Ovary (tissue), 9 donors: ENCODE results near the gene MTUS2. TPM values are rescaled to one million over a fixed set of nuclear protein-coding genes. Genes with fewer than 3 reads are reported as not detected.

Experiments
- DNase-seq, 5 donors: peaks; one replicate each; pipeline ENCODE4 v3.0.0-alpha.2; 2019 to 2020
- H3K27ac ChIP-seq, 2 donors: fragments of 200-600 bp; one replicate each; pipeline versions ENCODE4 v1.5.1 to v1.8.0; 2019 to 2022
- H3K27me3 ChIP-seq: fragments of 200-600 bp; one replicate; pipeline ENCODE4 v1.8.0; 2022
- H3K36me3 ChIP-seq: fragments of 200-600 bp; sonication (generic); one replicate; pipeline ENCODE4 v1.5.1; 2019
- H3K4me1 ChIP-seq: one replicate; pipeline ENCODE4 v1.8.1; 2013; ENCODE audit warnings: mild to moderate bottlenecking, moderate library complexity; ENCODE audit not compliant: insufficient read depth
- H3K4me3 ChIP-seq: fragments of 200-600 bp; sonication (generic); one replicate; pipeline ENCODE4 v1.5.1; 2017
- H3K9me3 ChIP-seq, 2 donors: fragments of 200-600 bp in 1 of 2; sonication (generic) in 1 of 2; one replicate each; pipeline versions ENCODE4 v1.5.1 to v1.8.1; 2013 to 2019; ENCODE audit warnings: mild to moderate bottlenecking in 1 of 2, moderate library complexity in 1 of 2
- CTCF ChIP-seq, 3 donors: fragments of 450-650 bp in 2 of 3; fragments of 200-600 bp in 1 of 3; IDR thresholded peaks; one replicate each; pipeline versions ENCODE4 v1.5.1 to v1.8.0; 2016 to 2022; ENCODE audit warnings: antibody characterized with exemption in 3 of 3, mild to moderate bottlenecking in 1 of 3
- EP300 ChIP-seq: sonication (generic); formaldehyde crosslinking; IDR thresholded peaks from one replicate; pipeline ENCODE4 v1.6.1; 2017; ENCODE audit warnings: antibody characterized with exemption
- POLR2A ChIP-seq: fragments of 450-650 bp; IDR thresholded peaks from one replicate; pipeline ENCODE4 v1.6.1; 2017; ENCODE audit warnings: antibody characterized with exemption, mild to moderate bottlenecking, moderate library complexity
- WGBS, 3 donors: extraction: QIAGEN DNeasy Blood & Tissue Kit in 1 of 3; methylation state at CpG; one replicate each; pipeline versions ENCODE4 v1.1.5 to v1.1.7; 2013 to 2017; 5-methylcytosine and 5-hydroxymethylcytosine counted together
- intact Hi-C, 4 donors: fragments of 100-400 bp; cut with DNase I; formaldehyde crosslinking; loops; one replicate each; pipeline versions ENCODE4 v1.11.0 to v1.15.1; 2022 to 2023
- polyA plus RNA-seq, 2 donors: library from polyadenylated mRNA; stranded (reverse); fragments of 200-250 nt in 1 of 2; fragments of 350-450 nt in 1 of 2; fragmentation: Illumina TruSeq in 1 of 2; extraction: RNeasy Lipid Tissue Mini Kit (QIAGEN cat#74804) in 1 of 2; gene quantifications; one replicate each; pipeline ENCODE4 v1.2.3, GENCODE V29; 2013 to 2014
- total RNA-seq, 7 donors: library from RNA; depleted of rRNA in 2 of 7; stranded (reverse); fragments of >200 nt in 2 of 7; fragmentation: NEBNext Ultra II Directional in 3 of 7; extraction: Animal tissue kit (Norgen Biotek cat#: 25700) in 3 of 7; gene quantifications; one replicate each; pipeline versions ENCODE4 v1.1.0 to v1.2.4, GENCODE V29; 2016 to 2023
- donor health status: DM: no; HTN: no; CAD: no; lungs with moderate emphysema.
- donor health status: DM: no; HTN: no; CAD: no.
- donor health status: Bipolar disorder and iron deficiency.
- donor health status: DM: yes; HTN: yes; CAD: no.
- donor health status: DM: no; HTN: no; CAD: no.
- donor health status: DM: yes; HTN: yes; CAD: no.

The MTUS2 gene
- total and polyA plus RNA-seq, 9 donors = 1.5 to 8.7 (median 5.4) TPM

GRCh38 chr13:29459813-29460355 is 639.7 kb downstream of the MTUS2 start:
- WGBS, 3 donors = 85 to 91% (median 87%) methylated on average over 2 of the region's 2 CpGs
- H3K27me3 ChIP-seq = no peaks in the 10 kb centered on the region
- DNase-seq = no peak
- H3K4me1 ChIP-seq = no peaks in the 10 kb centered on the region
- no peaks in the 10 kb centered on the region for H3K9me3 ChIP-seq
- TF ChIP-seq CTCF (IDR thresholded peaks at IDR 0.05) (no peak), EP300 (no peak), POLR2A (no peak)
- H3K4me3 ChIP-seq = no peak overlapping the region
- intact Hi-C loops = no loop called here
- no peak overlapping the region for H3K27ac ChIP-seq
- no peaks in the 10 kb centered on the region for H3K36me3 ChIP-seq

- no peak overlapping the region for H3K4me3 ChIP-seq
- TF ChIP-seq POLR2A (no peak), CTCF (IDR thresholded peaks at IDR 0.05) (no peak), EP300 (no peak)
- H3K27me3 ChIP-seq = no peaks in the 10 kb centered on the region
- H3K4me1 ChIP-seq = no peaks in the 10 kb centered on the region
- WGBS, 3 donors = 85 to 88% (median 87%) methylated on average over 4 of the region's 4 CpGs
- H3K27ac ChIP-seq = no peak overlapping the region
- no peaks in the 10 kb centered on the region for H3K36me3 ChIP-seq
- intact Hi-C loops = no loop called here
- no peak for DNase-seq
- H3K9me3 ChIP-seq = no peaks in the 10 kb centered on the region
Observed at GRCh38 chr13:29464105-29464679, 644.1 kb downstream of the MTUS2 start.

- H3K9me3 ChIP-seq = no peaks in the 10 kb centered on the region
- no peak overlapping the region for H3K27ac ChIP-seq
- peak; percentile 29 to 72 (median 45) for DNase-seq
- H3K4me3 ChIP-seq = no peak overlapping the region
- no peaks in the 10 kb centered on the region for H3K27me3 ChIP-seq
- no peaks in the 10 kb centered on the region for H3K36me3 ChIP-seq
- no peaks in the 10 kb centered on the region for H3K4me1 ChIP-seq
- intact Hi-C loops = no loop called here
- TF ChIP-seq EP300 (no peak), POLR2A (no peak), CTCF (IDR thresholded peaks at IDR 0.05) (no peak)
- 43 to 48% (median 46%) methylated on average over 6 of the region's 6 CpGs for whole genome bisulfite sequencing, 3 donors
Observed at GRCh38 chr13:29465741-29466293, 645.7 kb downstream of the MTUS2 start.

- no peaks in the 10 kb centered on the region for H3K27me3 ChIP-seq
- no peak overlapping the region for H3K27ac ChIP-seq
- TF ChIP-seq CTCF (IDR thresholded peaks at IDR 0.05) = no peak
- no peak for TF ChIP-seq POLR2A
- TF ChIP-seq EP300 = no peak
- H3K4me3 ChIP-seq = no peak overlapping the region
- H3K36me3 ChIP-seq = no peaks in the 10 kb centered on the region
- H3K9me3 ChIP-seq = no peaks in the 10 kb centered on the region
- 95 to 96% (median 95%) methylated on average over 9 of the region's 9 CpGs for WGBS, 3 donors
- intact Hi-C loops = no loop called here
- DNase-seq = no peak
- no peaks in the 10 kb centered on the region for H3K4me1 ChIP-seq
Observed at GRCh38 chr13:29471551-29471950, 651.4 kb downstream of the MTUS2 start.
